ENCODE data around the gene MAP3K9.
"Not testable (repeated sequence)": the region's sequence is repeated elsewhere in the genome, so short reads cannot be mapped to it uniquely, and the experiment has no call there.

MAP3K9 gene

GRCh38 chr14:70703621-70704168 lies 105.6 kb downstream of the MAP3K9 start:
- H3K9me3 ChIP-seq (ENCODE audit: low read length); H3K27ac ChIP-seq (ENCODE audit: low read depth, low read length); H3K9ac ChIP-seq (ENCODE audit: low read length); H3K27me3 ChIP-seq (ENCODE audit: control insufficient read depth in 1 of 2, insufficient read depth in 2 of 2, low read length in 2 of 2); H3K4me1 ChIP-seq (ENCODE audit: insufficient read depth, low read length); H3K4me3 ChIP-seq (ENCODE audit: low read depth in 1 of 2, low read length in 2 of 2); H3K36me3 ChIP-seq (ENCODE audit: insufficient read depth, low read length): not testable (repeated sequence)

DNA sequence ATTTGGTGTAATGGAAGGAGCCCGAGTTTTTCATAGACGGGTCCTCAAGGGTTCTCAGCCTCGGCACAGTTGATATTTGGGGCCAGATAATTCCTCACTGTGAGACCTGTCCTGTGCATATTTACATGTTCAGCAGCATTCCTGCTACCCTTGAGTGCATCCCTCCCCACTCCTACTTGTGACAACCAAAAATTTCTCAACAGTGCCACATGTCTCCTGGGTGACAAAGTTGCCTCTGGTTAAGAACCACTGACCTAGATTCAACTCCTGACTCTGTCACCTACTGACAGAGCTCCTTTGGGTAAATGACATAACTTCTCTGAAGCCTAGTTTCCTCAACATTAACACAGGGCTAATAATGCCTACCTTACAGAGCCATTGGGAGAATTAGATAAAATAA lies 107.2 kb downstream of the MAP3K9 start:
- H3K4me3 ChIP-seq (ENCODE audit: low read depth in 1 of 2, low read length in 2 of 2) = no peak overlapping the region
- no peaks in the 10 kb centered on the region for H3K4me1 ChIP-seq (ENCODE audit: insufficient read depth, low read length)
- no peak overlapping the region for H3K9ac ChIP-seq (ENCODE audit: low read length)
- H3K9me3 ChIP-seq (ENCODE audit: low read length) = no peaks in the 10 kb centered on the region
- no peak overlapping the region for H3K27ac ChIP-seq (ENCODE audit: low read depth, low read length)
- no peaks in the 10 kb centered on the region for H3K36me3 ChIP-seq (ENCODE audit: insufficient read depth, low read length)
- H3K27me3 ChIP-seq (ENCODE audit: control insufficient read depth in 1 of 2, insufficient read depth in 2 of 2, low read length in 2 of 2) = no peaks in the 10 kb centered on the region

DNA sequence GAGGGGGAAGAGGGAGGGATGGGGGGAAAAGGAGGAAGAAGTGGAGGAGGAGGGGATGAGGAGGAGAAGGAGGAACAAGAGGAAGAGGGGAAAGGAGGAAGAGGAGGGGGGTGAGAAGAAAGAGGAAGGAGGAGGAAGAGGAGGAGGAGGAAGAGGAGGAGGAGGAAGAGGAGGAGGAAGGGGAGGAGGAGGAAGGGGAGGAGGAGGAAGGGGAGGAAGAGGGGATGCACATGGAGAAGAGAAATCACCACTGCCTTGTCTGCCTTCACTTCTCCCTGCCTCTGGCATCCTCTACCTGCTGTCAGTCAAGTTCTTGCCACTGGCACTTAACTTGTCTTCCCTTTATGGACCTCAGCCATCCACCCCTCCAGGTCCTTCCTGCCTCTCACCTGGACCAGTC lies 107.7 kb downstream of the MAP3K9 start:
- no peaks in the 10 kb centered on the region for H3K9me3 ChIP-seq (ENCODE audit: low read length)
- no peaks in the 10 kb centered on the region for H3K36me3 ChIP-seq (ENCODE audit: insufficient read depth, low read length)
- no peak overlapping the region for H3K4me3 ChIP-seq (ENCODE audit: low read depth in 1 of 2, low read length in 2 of 2)
- H3K9ac ChIP-seq (ENCODE audit: low read length) = no peak overlapping the region
- no peaks in the 10 kb centered on the region for H3K4me1 ChIP-seq (ENCODE audit: insufficient read depth, low read length)
- H3K27ac ChIP-seq (ENCODE audit: low read depth, low read length) = no peak overlapping the region
- no peaks in the 10 kb centered on the region for H3K27me3 ChIP-seq (ENCODE audit: control insufficient read depth in 1 of 2, insufficient read depth in 2 of 2, low read length in 2 of 2)

- H3K36me3 ChIP-seq (ENCODE audit: insufficient read depth, low read length) = no peaks in the 10 kb centered on the region
- H3K27ac ChIP-seq (ENCODE audit: low read depth, low read length) = no peak overlapping the region
- no peaks in the 10 kb centered on the region for H3K9me3 ChIP-seq (ENCODE audit: low read length)
- H3K9ac ChIP-seq (ENCODE audit: low read length) = no peak overlapping the region
- no peaks in the 10 kb centered on the region for H3K27me3 ChIP-seq (ENCODE audit: control insufficient read depth in 1 of 2, insufficient read depth in 2 of 2, low read length in 2 of 2)
- no peak overlapping the region for H3K4me3 ChIP-seq (ENCODE audit: low read depth in 1 of 2, low read length in 2 of 2)
- H3K4me1 ChIP-seq (ENCODE audit: insufficient read depth, low read length) = no peaks in the 10 kb centered on the region
These were observed 108.2 kb downstream of the MAP3K9 start for GRCh38 chr14:70700955-70701585.

- Histone ChIP-seq H3K9ac (ENCODE audit: low read length) (no peak overlapping the region), H3K27me3 (ENCODE audit: control insufficient read depth in 1 of 2, insufficient read depth in 2 of 2, low read length in 2 of 2) (no peaks in the 10 kb centered on the region), H3K27ac (ENCODE audit: low read depth, low read length) (no peak overlapping the region), H3K4me3 (ENCODE audit: low read depth in 1 of 2, low read length in 2 of 2) (no peak overlapping the region), H3K4me1 (ENCODE audit: insufficient read depth, low read length) (no peaks in the 10 kb centered on the region), H3K9me3 (ENCODE audit: low read length) (no peaks in the 10 kb centered on the region), H3K36me3 (ENCODE audit: insufficient read depth, low read length) (no peaks in the 10 kb centered on the region)
These were observed 109.7 kb downstream of the MAP3K9 start for GRCh38 chr14:70699646-70700045.

GRCh38 chr14:70698288-70698687 lies 111.0 kb downstream of the MAP3K9 start:
- Histone ChIP-seq H3K27ac (ENCODE audit: low read depth, low read length) (no peak overlapping the region), H3K27me3 (ENCODE audit: control insufficient read depth in 1 of 2, insufficient read depth in 2 of 2, low read length in 2 of 2) (no peaks in the 10 kb centered on the region), H3K4me1 (ENCODE audit: insufficient read depth, low read length) (no peaks in the 10 kb centered on the region), H3K9ac (ENCODE audit: low read length) (no peak overlapping the region), H3K4me3 (ENCODE audit: low read depth in 1 of 2, low read length in 2 of 2) (no peak overlapping the region), H3K36me3 (ENCODE audit: insufficient read depth, low read length) (no peaks in the 10 kb centered on the region), H3K9me3 (ENCODE audit: low read length) (no peaks in the 10 kb centered on the region)

DNA sequence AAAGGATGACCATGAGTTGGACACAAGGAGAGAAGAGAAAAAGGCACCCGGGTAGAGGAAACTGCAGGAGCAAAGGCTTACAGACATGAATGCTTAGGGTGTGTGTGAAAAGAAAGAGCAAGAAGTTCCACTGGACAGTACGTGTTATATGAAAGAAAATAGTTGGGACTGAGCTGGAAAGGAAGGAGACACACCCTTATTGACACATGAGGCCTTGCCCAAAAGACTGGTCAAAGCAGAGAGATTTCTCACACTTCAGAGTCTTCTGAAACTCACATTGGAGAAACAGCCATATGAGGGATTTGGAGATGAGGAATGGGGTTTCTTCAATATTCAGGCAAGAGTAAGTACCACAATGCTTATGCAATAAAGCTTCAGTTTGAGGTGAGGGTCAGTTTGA lies 111.6 kb downstream of the MAP3K9 start:
- H3K9me3 ChIP-seq (ENCODE audit: low read length) = no peaks in the 10 kb centered on the region
- H3K4me1 ChIP-seq (ENCODE audit: insufficient read depth, low read length) = no peaks in the 10 kb centered on the region
- no peak overlapping the region for H3K9ac ChIP-seq (ENCODE audit: low read length)
- H3K27ac ChIP-seq (ENCODE audit: low read depth, low read length) = no peak overlapping the region
- no peak overlapping the region for H3K4me3 ChIP-seq (ENCODE audit: low read depth in 1 of 2, low read length in 2 of 2)
- H3K36me3 ChIP-seq (ENCODE audit: insufficient read depth, low read length) = no peaks in the 10 kb centered on the region
- H3K27me3 ChIP-seq (ENCODE audit: control insufficient read depth in 1 of 2, insufficient read depth in 2 of 2, low read length in 2 of 2) = no peaks in the 10 kb centered on the region

DNA sequence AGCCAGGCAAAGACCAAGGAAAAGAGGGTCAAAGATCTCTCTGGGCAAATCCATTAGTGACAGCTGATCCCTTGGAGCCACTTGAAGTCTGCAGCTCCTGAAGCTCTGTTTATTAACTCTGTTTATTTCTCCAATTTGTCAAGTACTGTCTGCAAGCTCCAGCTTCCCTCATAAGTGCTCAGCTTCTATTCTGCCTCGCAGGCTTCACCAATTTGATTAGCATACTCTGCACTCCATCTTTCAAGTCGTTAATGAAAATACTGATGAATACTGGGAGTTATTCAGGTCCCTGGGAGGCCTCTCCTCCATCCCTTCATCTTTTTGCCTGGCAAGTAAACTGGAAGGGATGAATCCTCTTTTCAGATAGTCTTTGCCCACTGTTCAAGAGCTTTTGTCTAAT lies 113.3 kb downstream of the MAP3K9 start:
- H3K27ac ChIP-seq (ENCODE audit: low read depth, low read length) = no peak overlapping the region
- H3K9me3 ChIP-seq (ENCODE audit: low read length) = no peaks in the 10 kb centered on the region
- H3K9ac ChIP-seq (ENCODE audit: low read length) = no peak overlapping the region
- H3K27me3 ChIP-seq (ENCODE audit: control insufficient read depth in 1 of 2, insufficient read depth in 2 of 2, low read length in 2 of 2) = no peaks in the 10 kb centered on the region
- H3K36me3 ChIP-seq (ENCODE audit: insufficient read depth, low read length) = no peaks in the 10 kb centered on the region
- no peak overlapping the region for H3K4me3 ChIP-seq (ENCODE audit: low read depth in 1 of 2, low read length in 2 of 2)
- no peaks in the 10 kb centered on the region for H3K4me1 ChIP-seq (ENCODE audit: insufficient read depth, low read length)

DNA sequence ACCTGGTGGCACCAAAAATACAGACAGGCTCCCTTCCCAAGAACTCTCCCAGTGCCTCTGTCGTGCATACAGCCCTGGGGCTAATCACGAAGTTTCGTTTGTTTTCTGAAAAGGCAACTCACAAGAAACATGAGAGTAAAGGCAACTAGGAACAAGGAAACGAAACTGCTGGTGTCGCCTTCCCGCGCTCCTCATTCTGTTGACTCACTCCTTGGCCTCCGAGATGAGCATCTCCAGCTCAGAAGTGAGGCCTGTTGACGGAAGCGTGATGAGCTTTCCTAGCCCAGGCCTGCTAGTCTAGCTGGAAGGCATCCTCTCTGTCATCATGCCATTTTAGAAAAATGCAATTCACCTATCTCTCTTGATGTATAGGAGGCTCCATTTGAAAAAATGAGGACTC lies 117.1 kb downstream of the MAP3K9 start:
- H3K4me3 ChIP-seq (ENCODE audit: low read depth in 1 of 2, low read length in 2 of 2) = no peak overlapping the region
- no peak overlapping the region for H3K9ac ChIP-seq (ENCODE audit: low read length)
- H3K9me3 ChIP-seq (ENCODE audit: low read length) = no peaks in the 10 kb centered on the region
- no peaks in the 10 kb centered on the region for H3K27me3 ChIP-seq (ENCODE audit: control insufficient read depth in 1 of 2, insufficient read depth in 2 of 2, low read length in 2 of 2)
- H3K36me3 ChIP-seq (ENCODE audit: insufficient read depth, low read length) = no peaks in the 10 kb centered on the region
- no peaks in the 10 kb centered on the region for H3K4me1 ChIP-seq (ENCODE audit: insufficient read depth, low read length)
- H3K27ac ChIP-seq (ENCODE audit: low read depth, low read length) = no peak overlapping the region

- no peak overlapping the region for H3K27ac ChIP-seq (ENCODE audit: low read depth, low read length)
- H3K9ac ChIP-seq (ENCODE audit: low read length) = no peak overlapping the region
- H3K4me1 ChIP-seq (ENCODE audit: insufficient read depth, low read length) = no peaks in the 10 kb centered on the region
- no peaks in the 10 kb centered on the region for H3K27me3 ChIP-seq (ENCODE audit: control insufficient read depth in 1 of 2, insufficient read depth in 2 of 2, low read length in 2 of 2)
- H3K36me3 ChIP-seq (ENCODE audit: insufficient read depth, low read length) = no peaks in the 10 kb centered on the region
- no peaks in the 10 kb centered on the region for H3K9me3 ChIP-seq (ENCODE audit: low read length)
- H3K4me3 ChIP-seq (ENCODE audit: low read depth in 1 of 2, low read length in 2 of 2) = no peak overlapping the region
These were observed 123.7 kb downstream of the MAP3K9 start for GRCh38 chr14:70685474-70686197.

DNA sequence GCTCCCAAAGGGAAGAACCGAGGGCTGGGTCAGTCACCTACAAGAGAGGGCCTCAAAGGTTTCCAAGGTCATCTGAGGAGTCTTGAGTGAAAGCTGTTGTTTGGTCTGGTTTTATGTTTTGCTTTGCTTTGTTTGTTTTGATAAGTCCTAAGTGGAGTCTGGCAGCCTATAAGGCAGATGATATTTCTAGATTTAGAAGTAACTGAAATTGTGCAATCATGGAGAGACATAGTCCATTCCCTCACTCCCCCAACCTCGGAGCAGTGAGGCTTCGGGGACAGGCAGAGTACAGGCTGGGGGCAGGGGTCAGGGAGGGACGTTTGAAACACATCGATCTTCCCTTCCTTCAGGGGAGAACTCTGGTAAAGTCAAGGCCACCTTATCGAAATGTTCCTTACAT lies 125.3 kb downstream of the MAP3K9 start:
- H3K4me1 ChIP-seq (ENCODE audit: insufficient read depth, low read length) = no peaks in the 10 kb centered on the region
- H3K27me3 ChIP-seq (ENCODE audit: control insufficient read depth in 1 of 2, insufficient read depth in 2 of 2, low read length in 2 of 2) = no peaks in the 10 kb centered on the region
- no peaks in the 10 kb centered on the region for H3K9me3 ChIP-seq (ENCODE audit: low read length)
- H3K36me3 ChIP-seq (ENCODE audit: insufficient read depth, low read length) = no peaks in the 10 kb centered on the region
- H3K4me3 ChIP-seq (ENCODE audit: low read depth in 1 of 2, low read length in 2 of 2) = no peak overlapping the region
- H3K9ac ChIP-seq (ENCODE audit: low read length) = no peak overlapping the region
- H3K27ac ChIP-seq (ENCODE audit: low read depth, low read length) = no peak overlapping the region

DNA sequence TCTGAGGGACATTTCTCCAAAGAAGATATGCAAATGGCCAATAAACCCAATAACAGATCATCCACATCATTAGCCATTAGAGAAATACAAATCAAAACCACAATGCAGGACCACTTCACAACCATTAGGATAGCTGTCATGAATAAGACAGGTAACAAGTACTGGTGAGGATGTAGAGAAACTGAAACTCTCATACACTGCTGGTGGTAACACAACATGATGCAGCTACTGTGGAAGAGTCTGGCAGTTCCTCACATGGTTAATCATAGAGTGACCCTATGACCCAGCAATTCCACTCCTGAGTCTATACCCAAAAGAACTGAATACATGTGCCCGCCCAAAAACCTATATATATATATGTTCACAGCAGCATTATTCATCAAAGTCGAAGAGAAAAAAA lies 128.6 kb downstream of the MAP3K9 start:
- no peak overlapping the region for H3K27ac ChIP-seq (ENCODE audit: low read depth, low read length)

More for the DNA sequence above, 128.6 kb downstream of the MAP3K9 start:
- H3K4me3 ChIP-seq (ENCODE audit: low read depth in 1 of 2, low read length in 2 of 2) = no peak overlapping the region
- H3K36me3 ChIP-seq (ENCODE audit: insufficient read depth, low read length) = no peaks in the 10 kb centered on the region
- H3K9me3 ChIP-seq (ENCODE audit: low read length) = no peaks in the 10 kb centered on the region
- no peak overlapping the region for H3K9ac ChIP-seq (ENCODE audit: low read length)
- no peaks in the 10 kb centered on the region for H3K4me1 ChIP-seq (ENCODE audit: insufficient read depth, low read length)
- no peaks in the 10 kb centered on the region for H3K27me3 ChIP-seq (ENCODE audit: control insufficient read depth in 1 of 2, insufficient read depth in 2 of 2, low read length in 2 of 2)

All from muscle layer of colon (tissue), 2 donors.